Measurements from ENCODE around the gene DNAJC6.

The DNAJC6 gene

GRCh38 chr1:65346190-65346589 lies 36.8 kb downstream of the DNAJC6 start:
- 92 to 93% methylated on average over 2 of the region's 2 CpGs for WGBS, 2 experiments
- H3K27ac ChIP-seq (ENCODE audit: insufficient read depth, low read depth, low read length, poor library complexity, severe bottlenecking), result no peak overlapping the region
- no peaks in the 10 kb centered on the region for H3K9me3 ChIP-seq (ENCODE audit: control insufficient read depth, low read length)
- H3K4me1 ChIP-seq (ENCODE audit: control insufficient read depth, insufficient read depth, low read length), result no peaks in the 10 kb centered on the region
- no peak overlapping the region for H3K4me3 ChIP-seq (ENCODE audit: insufficient read depth, low read depth, low read length)
- no peaks in the 10 kb centered on the region for H3K36me3 ChIP-seq (ENCODE audit: control insufficient read depth, insufficient read depth, low read length)
- no peaks in the 10 kb centered on the region for H3K27me3 ChIP-seq (ENCODE audit: control insufficient read depth, insufficient read depth, low read length, poor library complexity, severe bottlenecking)

DNA sequence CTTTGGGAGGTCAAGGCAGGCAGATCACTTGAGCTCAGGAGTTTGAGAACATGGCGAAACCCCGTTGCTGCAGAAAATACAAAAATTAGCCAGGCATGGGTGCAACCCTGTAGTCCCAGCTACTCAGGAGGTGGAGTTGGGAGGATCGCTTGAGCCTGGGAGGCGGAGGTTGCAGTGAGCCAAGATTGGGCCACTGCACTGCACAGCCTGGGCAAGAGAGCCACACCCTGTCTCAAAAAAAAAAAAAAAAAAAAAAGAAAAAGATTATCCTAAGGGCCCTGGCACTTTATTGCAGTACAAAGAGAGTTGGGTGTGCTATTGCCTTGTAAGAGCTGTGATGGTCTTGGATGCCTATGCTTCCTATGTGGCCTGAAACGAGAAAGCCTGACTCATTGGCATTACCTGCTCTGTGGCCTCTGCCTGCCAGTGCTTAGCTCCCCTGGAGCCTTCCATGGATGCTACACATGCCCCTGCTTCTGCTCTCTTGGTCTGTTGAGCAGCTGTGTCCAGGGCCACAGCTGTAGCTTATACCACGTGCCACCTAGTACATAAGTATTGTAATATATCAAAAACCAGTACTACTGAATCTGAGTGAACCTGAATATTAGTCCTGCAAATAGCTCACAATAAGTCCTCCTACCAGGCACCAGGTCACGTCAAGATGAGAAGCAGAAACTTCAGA lies 45.8 kb downstream of the DNAJC6 start:
- Histone ChIP-seq H3K9me3 (ENCODE audit: control insufficient read depth, low read length) (no peaks in the 10 kb centered on the region), H3K36me3 (ENCODE audit: control insufficient read depth, insufficient read depth, low read length) (no peaks in the 10 kb centered on the region), H3K27me3 (ENCODE audit: control insufficient read depth, insufficient read depth, low read length, poor library complexity, severe bottlenecking) (no peaks in the 10 kb centered on the region), H3K4me3 (ENCODE audit: insufficient read depth, low read depth, low read length) (no peak overlapping the region), H3K27ac (ENCODE audit: insufficient read depth, low read depth, low read length, poor library complexity, severe bottlenecking) (no peak overlapping the region), H3K4me1 (ENCODE audit: control insufficient read depth, insufficient read depth, low read length) (no peaks in the 10 kb centered on the region)
- 96% methylated on average over 7 of the region's 7 CpGs for WGBS, 2 experiments

DNA sequence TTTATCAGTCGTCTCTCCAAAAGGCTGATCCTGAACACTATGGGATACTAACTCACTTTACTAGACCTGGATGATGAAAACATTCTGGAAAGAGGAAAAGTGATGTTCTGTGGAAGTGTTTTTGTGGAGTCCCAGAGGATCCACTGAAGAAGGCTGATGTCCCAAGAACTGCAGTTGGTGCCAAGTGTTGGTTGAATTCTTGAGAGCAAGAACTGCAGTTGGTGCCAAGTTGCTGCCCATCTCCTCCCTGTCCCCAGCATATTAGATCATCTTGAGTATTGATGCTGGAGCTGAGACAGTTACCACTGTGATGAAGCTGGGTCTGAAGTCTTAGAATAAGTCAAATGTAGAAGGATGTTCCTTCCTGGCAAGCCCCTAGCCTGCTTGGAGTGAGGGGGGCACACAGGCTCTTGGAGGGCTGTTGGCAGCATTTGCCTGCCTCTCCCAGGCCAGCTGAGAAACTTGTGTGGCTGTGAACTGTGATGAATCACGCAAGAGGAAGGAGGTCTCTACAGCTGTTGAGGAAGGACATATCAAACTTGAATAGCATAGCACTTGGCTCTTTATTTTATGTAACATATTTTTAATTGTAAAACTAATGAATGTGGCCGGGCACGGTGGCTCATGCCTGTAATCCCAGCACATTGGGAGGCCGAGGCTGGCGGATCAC lies 48.1 kb downstream of the DNAJC6 start:
- Histone ChIP-seq H3K4me1 (ENCODE audit: control insufficient read depth, insufficient read depth, low read length) (no peaks in the 10 kb centered on the region), H3K9me3 (ENCODE audit: control insufficient read depth, low read length) (no peaks in the 10 kb centered on the region), H3K4me3 (ENCODE audit: insufficient read depth, low read depth, low read length) (no peak overlapping the region), H3K36me3 (ENCODE audit: control insufficient read depth, insufficient read depth, low read length) (no peaks in the 10 kb centered on the region), H3K27me3 (ENCODE audit: control insufficient read depth, insufficient read depth, low read length, poor library complexity, severe bottlenecking) (no peaks in the 10 kb centered on the region), H3K27ac (ENCODE audit: insufficient read depth, low read depth, low read length, poor library complexity, severe bottlenecking) (no peak overlapping the region)
- WGBS, 2 experiments, result 93 to 94% methylated on average over 6 of the region's 6 CpGs

GRCh38 chr1:65359888-65360287 lies 50.5 kb downstream of the DNAJC6 start:
- Histone ChIP-seq H3K36me3 (ENCODE audit: control insufficient read depth, insufficient read depth, low read length) (no peaks in the 10 kb centered on the region), H3K27me3 (ENCODE audit: control insufficient read depth, insufficient read depth, low read length, poor library complexity, severe bottlenecking) (no peaks in the 10 kb centered on the region), H3K27ac (ENCODE audit: insufficient read depth, low read depth, low read length, poor library complexity, severe bottlenecking) (no peak overlapping the region), H3K4me1 (ENCODE audit: control insufficient read depth, insufficient read depth, low read length) (no peaks in the 10 kb centered on the region), H3K4me3 (ENCODE audit: insufficient read depth, low read depth, low read length) (no peak overlapping the region), H3K9me3 (ENCODE audit: control insufficient read depth, low read length) (no peaks in the 10 kb centered on the region)
- WGBS, 2 experiments, result 90 to 99% methylated on average over 3 of the region's 3 CpGs

GRCh38 chr1:65360648-65361047 lies 51.3 kb downstream of the DNAJC6 start:
- Histone ChIP-seq H3K27me3 (ENCODE audit: control insufficient read depth, insufficient read depth, low read length, poor library complexity, severe bottlenecking) (no peaks in the 10 kb centered on the region), H3K36me3 (ENCODE audit: control insufficient read depth, insufficient read depth, low read length) (no peaks in the 10 kb centered on the region), H3K9me3 (ENCODE audit: control insufficient read depth, low read length) (no peaks in the 10 kb centered on the region), H3K27ac (ENCODE audit: insufficient read depth, low read depth, low read length, poor library complexity, severe bottlenecking) (no peak overlapping the region), H3K4me3 (ENCODE audit: insufficient read depth, low read depth, low read length) (no peak overlapping the region), H3K4me1 (ENCODE audit: control insufficient read depth, insufficient read depth, low read length) (no peaks in the 10 kb centered on the region)
- WGBS, 2 experiments, result 90 to 94% methylated on average over 5 of the region's 5 CpGs

DNA sequence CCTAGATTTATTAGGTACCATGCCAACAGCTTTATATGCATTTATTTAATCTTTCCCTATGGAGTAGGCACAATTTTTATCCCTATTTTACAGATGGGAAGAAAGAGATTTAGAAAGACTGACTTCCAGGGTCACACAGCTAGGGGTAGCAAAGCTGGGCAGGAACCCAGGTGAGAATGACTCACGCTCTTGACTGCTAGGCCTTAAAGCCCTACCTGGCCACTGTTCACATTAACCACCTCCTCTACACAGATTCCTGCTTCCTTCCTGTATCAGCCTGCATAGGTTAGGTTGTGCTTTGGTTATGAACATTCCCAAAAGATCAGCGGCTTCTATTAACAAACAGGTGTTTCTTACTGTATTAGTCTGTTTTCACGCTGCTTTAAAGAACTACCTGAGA lies 53.2 kb downstream of the DNAJC6 start:
- no peak overlapping the region for H3K27ac ChIP-seq (ENCODE audit: insufficient read depth, low read depth, low read length, poor library complexity, severe bottlenecking)
- 95 to 100% methylated on average over 3 of the region's 3 CpGs for WGBS, 2 experiments
- no peak overlapping the region for H3K4me3 ChIP-seq (ENCODE audit: insufficient read depth, low read depth, low read length)
- no peaks in the 10 kb centered on the region for H3K27me3 ChIP-seq (ENCODE audit: control insufficient read depth, insufficient read depth, low read length, poor library complexity, severe bottlenecking)
- H3K36me3 ChIP-seq (ENCODE audit: control insufficient read depth, insufficient read depth, low read length), result no peaks in the 10 kb centered on the region
- H3K4me1 ChIP-seq (ENCODE audit: control insufficient read depth, insufficient read depth, low read length), result no peaks in the 10 kb centered on the region
- H3K9me3 ChIP-seq (ENCODE audit: control insufficient read depth, low read length), result no peaks in the 10 kb centered on the region

GRCh38 chr1:65363484-65363883 lies 54.1 kb downstream of the DNAJC6 start:
- Histone ChIP-seq H3K36me3 (ENCODE audit: control insufficient read depth, insufficient read depth, low read length) (no peaks in the 10 kb centered on the region), H3K27ac (ENCODE audit: insufficient read depth, low read depth, low read length, poor library complexity, severe bottlenecking) (no peak overlapping the region), H3K9me3 (ENCODE audit: control insufficient read depth, low read length) (no peaks in the 10 kb centered on the region), H3K4me1 (ENCODE audit: control insufficient read depth, insufficient read depth, low read length) (no peaks in the 10 kb centered on the region), H3K4me3 (ENCODE audit: insufficient read depth, low read depth, low read length) (no peak overlapping the region), H3K27me3 (ENCODE audit: control insufficient read depth, insufficient read depth, low read length, poor library complexity, severe bottlenecking) (no peaks in the 10 kb centered on the region)
- 89 to 90% methylated on average over 2 of the region's 2 CpGs for WGBS, 2 experiments

GRCh38 chr1:65368403-65368802 lies 59.1 kb downstream of the DNAJC6 start:
- WGBS, 2 experiments, result 90 to 93% methylated on average over 2 of the region's 2 CpGs
- Histone ChIP-seq H3K36me3 (ENCODE audit: control insufficient read depth, insufficient read depth, low read length) (no peaks in the 10 kb centered on the region), H3K4me1 (ENCODE audit: control insufficient read depth, insufficient read depth, low read length) (no peaks in the 10 kb centered on the region), H3K4me3 (ENCODE audit: insufficient read depth, low read depth, low read length) (no peak overlapping the region), H3K27me3 (ENCODE audit: control insufficient read depth, insufficient read depth, low read length, poor library complexity, severe bottlenecking) (no peaks in the 10 kb centered on the region), H3K27ac (ENCODE audit: insufficient read depth, low read depth, low read length, poor library complexity, severe bottlenecking) (no peak overlapping the region), H3K9me3 (ENCODE audit: control insufficient read depth, low read length) (no peaks in the 10 kb centered on the region)

DNA sequence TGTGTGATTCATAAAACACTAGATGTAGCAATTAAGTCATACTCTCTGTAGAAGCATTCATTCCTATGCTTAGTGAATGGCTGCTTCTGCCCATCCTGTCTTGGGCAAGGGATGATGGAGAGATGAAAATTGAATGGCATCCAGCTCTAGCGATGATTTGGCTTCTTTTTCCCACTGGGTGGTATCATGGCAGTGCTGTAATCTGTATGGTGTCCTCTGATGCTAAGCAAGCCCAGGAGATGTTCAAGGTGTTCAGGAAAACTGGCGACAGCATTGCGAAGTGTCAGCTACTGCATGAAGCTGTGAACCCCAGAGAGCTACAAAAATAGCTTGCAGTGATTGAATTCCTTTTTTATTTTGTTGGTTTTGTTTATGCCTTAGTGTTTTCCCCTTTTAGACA lies 62.2 kb downstream of the DNAJC6 start:
- 91 to 98% methylated on average over 3 of the region's 3 CpGs for WGBS, 2 experiments
- Histone ChIP-seq H3K4me1 (ENCODE audit: control insufficient read depth, insufficient read depth, low read length) (no peaks in the 10 kb centered on the region), H3K4me3 (ENCODE audit: insufficient read depth, low read depth, low read length) (no peak overlapping the region), H3K9me3 (ENCODE audit: control insufficient read depth, low read length) (no peaks in the 10 kb centered on the region), H3K36me3 (ENCODE audit: control insufficient read depth, insufficient read depth, low read length) (no peaks in the 10 kb centered on the region), H3K27me3 (ENCODE audit: control insufficient read depth, insufficient read depth, low read length, poor library complexity, severe bottlenecking) (no peaks in the 10 kb centered on the region), H3K27ac (ENCODE audit: insufficient read depth, low read depth, low read length, poor library complexity, severe bottlenecking) (no peak overlapping the region)

DNA sequence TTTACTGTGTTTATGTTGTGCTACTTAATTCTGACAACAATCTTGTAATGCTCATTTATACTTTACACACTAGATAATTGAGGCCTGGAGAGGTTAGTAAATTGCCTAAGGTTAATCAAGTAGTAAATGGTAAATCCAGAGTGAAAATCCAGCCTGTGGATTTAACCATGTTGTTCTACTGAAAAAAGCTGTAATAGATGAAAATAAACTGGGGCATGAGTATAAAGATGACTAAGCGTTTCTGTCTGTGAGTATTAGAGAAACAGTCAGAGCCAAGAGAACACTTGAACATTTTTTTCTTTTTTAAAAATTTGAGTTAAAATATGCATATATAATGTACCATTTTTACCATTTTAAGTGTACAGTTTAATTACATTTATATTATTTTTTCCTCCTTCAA lies 63.2 kb downstream of the DNAJC6 start:
- Histone ChIP-seq H3K9me3 (ENCODE audit: control insufficient read depth, low read length) (no peaks in the 10 kb centered on the region), H3K4me1 (ENCODE audit: control insufficient read depth, insufficient read depth, low read length) (no peaks in the 10 kb centered on the region), H3K27ac (ENCODE audit: insufficient read depth, low read depth, low read length, poor library complexity, severe bottlenecking) (no peak overlapping the region), H3K36me3 (ENCODE audit: control insufficient read depth, insufficient read depth, low read length) (no peaks in the 10 kb centered on the region), H3K27me3 (ENCODE audit: control insufficient read depth, insufficient read depth, low read length, poor library complexity, severe bottlenecking) (no peaks in the 10 kb centered on the region), H3K4me3 (ENCODE audit: insufficient read depth, low read depth, low read length) (no peak overlapping the region)
- WGBS, 2 experiments, result 91 to 100% methylated on average over 1 of the region's 1 CpG
